ENCODE results near the gene BICC1. TPM values are rescaled to one million over a fixed set of nuclear protein-coding genes. Genes with fewer than 3 reads are reported as not detected.

The BICC1 gene
- total and polyA plus RNA-seq, 2 donors (not counting 1 experiment from before 2014, with no cell fraction given): not detected

- intact Hi-C loops (cut with micrococcal nuclease): no loop called here
- Mint-ChIP-seq H3K27ac (no peak overlapping the region), H3K27me3 (no peaks in the 10 kb centered on the region), H3K9me3 (ENCODE audit: insufficient read depth) (no peaks in the 10 kb centered on the region), H3K4me3 (no peak overlapping the region), H3K4me1 (no peaks in the 10 kb centered on the region)
- CTCF ChIA-PET: no interaction called here
- WGBS (ENCODE audit: insufficient coverage): 82% methylated on average over 2 of the region's 2 CpGs
- H3K9me3 ChIP-seq (ENCODE audit: control extremely low read depth in 1 of 3, control insufficient read depth in 2 of 3, insufficient read depth in 1 of 3, low read length in 2 of 3): no peaks in the 10 kb centered on the region
- no peak for DNase-seq
- no peaks in the 10 kb centered on the region for H3K4me1 ChIP-seq (ENCODE audit: control insufficient read depth in 2 of 2, insufficient read depth in 2 of 2, low read length in 2 of 2)
- H3K36me3 ChIP-seq (replicated peaks in 1 of 2; ENCODE audit: control extremely low read depth in 1 of 2, control insufficient read depth in 1 of 2, extremely low read depth in 1 of 2, insufficient read depth in 2 of 2, low read length in 1 of 2): no peaks in the 10 kb centered on the region
- no peaks in the 10 kb centered on the region for H3K79me2 ChIP-seq (ENCODE audit: control insufficient read depth, insufficient read depth, low read length)
- H3K9ac ChIP-seq (ENCODE audit: low read length): no peak overlapping the region
- POLR2A ChIA-PET: no interaction called here
- H3K27me3 ChIP-seq (replicated peaks in 1 of 4; ENCODE audit: control extremely low read depth in 1 of 4, control insufficient read depth in 3 of 4, insufficient read depth in 4 of 4, low read length in 3 of 4): no peaks in the 10 kb centered on the region
- H4K20me1 ChIP-seq (ENCODE audit: control insufficient read depth, insufficient read depth, low read length, poor library complexity, severe bottlenecking): no peaks in the 10 kb centered on the region
- no peak for ATAC-seq (ENCODE audit: low read depth)
- no peak overlapping the region for H3K4me3 ChIP-seq (ENCODE audit: control extremely low read depth in 1 of 5, extremely low read depth in 1 of 5, insufficient read depth in 1 of 5, low read depth in 2 of 5, low read length in 4 of 5)
- TF ChIP-seq CTCF (IDR thresholded peaks at IDR 0.05): no peak
- TF ChIP-seq EZH2 (IDR thresholded peaks at IDR 0.05; ENCODE audit: borderline replicate concordance, insufficient read depth, low read depth, low read length, poor library complexity, severe bottlenecking): no peak
- no peak overlapping the region for H2AFZ ChIP-seq (ENCODE audit: insufficient read depth, low read depth, low read length, poor library complexity, severe bottlenecking)
- H3K4me2 ChIP-seq (replicated peaks; ENCODE audit: low read depth, low read length, poor library complexity, severe bottlenecking): no peak overlapping the region
- no peak overlapping the region for H3K27ac ChIP-seq (ENCODE audit: low read length in 2 of 2)
Measured at GRCh38 chr10:58873161-58873560, 360.5 kb downstream of the BICC1 start.

Other genes with a start within 250 kb of the BICC1 start
- gene IPMK, start 245.0 kb upstream of the BICC1 start, total RNA-seq: 8.6 and 9.2 TPM in 2 replicates
- 1.9 and 2.7 TPM in 2 replicates for gene IPMK, start 245.0 kb upstream of the BICC1 start, polyA plus RNA-seq
- gene CISD1, start 243.7 kb upstream of the BICC1 start, total RNA-seq: 6.3 and 7.3 TPM in 2 replicates
- gene CISD1, start 243.7 kb upstream of the BICC1 start, polyA plus RNA-seq: 4.8 and 6.6 TPM in 2 replicates
- gene UBE2D1, start 177.9 kb upstream of the BICC1 start, total RNA-seq: 12.6 and 13.5 TPM in 2 replicates
- gene UBE2D1, start 177.9 kb upstream of the BICC1 start, polyA plus RNA-seq: 8.5 and 15.9 TPM in 2 replicates
- 38.4 and 40.6 TPM in 2 replicates for gene TFAM, start 127.5 kb upstream of the BICC1 start, total RNA-seq
- gene TFAM, start 127.5 kb upstream of the BICC1 start, polyA plus RNA-seq: 8.2 and 13.7 TPM in 2 replicates

All from B cell (primary cell).